IPS DF 19.7 (cell line): ENCODE data around the gene CUL3.

Source experiments
- DNase-seq: peaks from one replicate; pipeline ENCODE4 v3.0.0-alpha.2; 2013; ENCODE audit warnings: low read depth, low spot score

Gene CUL3

GRCh38 chr2:224472137-224472536 lies 113.0 kb downstream of the CUL3 start:
- no peak for DNase-seq

GRCh38 chr2:224469374-224469964 lies 115.7 kb downstream of the CUL3 start:
- DNase-seq: no peak

GRCh38 chr2:224466304-224466895 lies 118.8 kb downstream of the CUL3 start:
- no peak for DNase-seq

- DNase-seq: no peak
Observed at GRCh38 chr2:224461391-224461790, 123.8 kb downstream of the CUL3 start.

GRCh38 chr2:224457408-224458096 lies 127.6 kb downstream of the CUL3 start:
- DNase-seq: no peak

GRCh38 chr2:224453892-224454291 lies 131.3 kb downstream of the CUL3 start:
- DNase-seq: no peak

GRCh38 chr2:224449212-224450147 lies 135.7 kb downstream of the CUL3 start:
- no peak for DNase-seq

GRCh38 chr2:224448236-224448635 lies 136.9 kb downstream of the CUL3 start:
- DNase-seq: no peak

- DNase-seq: no peak
Observed at GRCh38 chr2:224444783-224445182, 140.4 kb downstream of the CUL3 start.

- no peak for DNase-seq
Observed at GRCh38 chr2:224444021-224444420, 141.1 kb downstream of the CUL3 start.

GRCh38 chr2:224442071-224442967 lies 142.8 kb downstream of the CUL3 start:
- DNase-seq: no peak

GRCh38 chr2:224440988-224441387 lies 144.2 kb downstream of the CUL3 start:
- DNase-seq: no peak

- DNase-seq: no peak
Observed at GRCh38 chr2:224438726-224439125, 146.4 kb downstream of the CUL3 start.

GRCh38 chr2:224436634-224437033 lies 148.5 kb downstream of the CUL3 start:
- DNase-seq: no peak

- no peak for DNase-seq
Observed at GRCh38 chr2:224434618-224435017, 150.5 kb downstream of the CUL3 start.

- peak; percentile 99 for DNase-seq
Observed at GRCh38 chr2:224433442-224433841, 151.7 kb downstream of the CUL3 start.

GRCh38 chr2:224432003-224432579 lies 153.1 kb downstream of the CUL3 start:
- no peak for DNase-seq

- no peak for DNase-seq
Observed at GRCh38 chr2:224429441-224429810, 155.7 kb downstream of the CUL3 start.

- no peak for DNase-seq
Observed at GRCh38 chr2:224428787-224429440, 156.2 kb downstream of the CUL3 start.

GRCh38 chr2:224427471-224427870 lies 157.7 kb downstream of the CUL3 start:
- DNase-seq: no peak
